HepG2 (cell line): ENCODE data around the gene FUZ. TPM values are rescaled to one million over a fixed set of nuclear protein-coding genes. Genes with fewer than 3 reads are reported as not detected.

Source experiments
- ATAC-seq: fragments of 200-7000 bp; cut with Tn5 transposase; 3 replicates; pipeline ENCODE4 v1.9.1; 2020; ENCODE audit warnings: mild to moderate bottlenecking, moderate library complexity
- BruUV-seq: library from RNA; stranded (reverse); fragments of 400-500 nt; replicated peaks from 2 replicates; lab custom pipeline; 2021; lab: Mats Ljungman, UMichigan
- CTCF ChIA-PET: fragments of 300-600 bp; formaldehyde crosslinking; extraction: SDS; loops from one replicate; lab custom pipeline; 2021; ENCODE audit warnings: low total read pairs, inconsistent platforms, low intra/inter-chr PET ratio; lab: Yijun Ruan, JAX
- POLR2A ChIA-PET: fragments of 350-600 bp; sonication (Branson Sonifier 250); formaldehyde crosslinking; loops from one replicate; lab custom pipeline; 2020; ENCODE audit warnings: antibody characterized with exemption, inconsistent platforms; lab: Yijun Ruan, JAX
- DNase-seq: peaks from one replicate; pipeline ENCODE4 v3.0.0-alpha.2; 2015; ENCODE audit warnings: low spot score
- FAIRE-seq: peaks from 3 replicates; lab custom pipeline; 2011; peaks lifted over from hg19 to GRCh38; lab: Jason Lieb, UNC
- H2AFZ ChIP-seq: one replicate; pipeline ENCODE4 v1.6.1; 2011; ENCODE audit warnings: low read length, inconsistent platforms
- H3K27ac ChIP-seq: fragments of 300-600 bp; 3 replicates; pipeline ENCODE4 v1.8.0; 2011; ENCODE audit warnings: mixed run types, mild to moderate bottlenecking, mixed read lengths, low read length, inconsistent platforms; ENCODE audit not compliant: insufficient read depth; ENCODE audit errors: extremely low read length
- H3K27me3 ChIP-seq, 2 experiments: fragments of 200-600 bp in 1 of 2; 2 replicates in 1 of 2; 3 replicates in 1 of 2; pipeline versions ENCODE4 v1.6.0 to v1.8.0; 2011; ENCODE audit warnings: low read length in 2 of 2, mild to moderate bottlenecking in 2 of 2, moderate library complexity in 2 of 2, inconsistent platforms in 1 of 2; ENCODE audit not compliant: insufficient read depth in 2 of 2, control insufficient read depth in 1 of 2
- H3K36me3 ChIP-seq, 2 experiments: fragments of 200-600 bp in 1 of 2; replicated peaks in 1 of 2; 2 replicates in 1 of 2; 3 replicates in 1 of 2; pipeline versions ENCODE4 v1.5.1 to v1.8.0; 2011; ENCODE audit warnings: low read length in 2 of 2, inconsistent platforms in 1 of 2; ENCODE audit not compliant: insufficient read depth in 2 of 2, control insufficient read depth in 1 of 2
- H3K4me1 ChIP-seq: 2 replicates; pipeline ENCODE4 v1.5.1; 2012; ENCODE audit warnings: low read length, inconsistent platforms; ENCODE audit not compliant: insufficient read depth
- H3K4me2 ChIP-seq: 2 replicates; pipeline ENCODE4 v1.6.0; 2011; ENCODE audit warnings: low read depth, low read length, inconsistent platforms
- H3K4me3 ChIP-seq, 3 experiments: fragments of 200-600 bp in 1 of 3; sonication (generic), shearing (Covaris generic) in 1 of 3; replicated peaks in 1 of 3; 2 replicates each; pipeline ENCODE4 v1.5.1; 2011 to 2016; ENCODE audit warnings: low read length in 3 of 3, inconsistent platforms in 2 of 3, low read depth in 2 of 3, mild to moderate bottlenecking in 2 of 3, control low read depth in 1 of 3, mixed read lengths in 1 of 3; ENCODE audit not compliant: insufficient read depth in 1 of 3
- H3K79me2 ChIP-seq: one replicate; pipeline ENCODE4 v1.6.1; 2011; ENCODE audit warnings: low read length, inconsistent platforms; ENCODE audit not compliant: insufficient read depth
- H3K9ac ChIP-seq: 2 replicates; pipeline ENCODE4 v1.6.0; 2011; ENCODE audit warnings: mild to moderate bottlenecking, low read depth, low read length, inconsistent platforms; ENCODE audit not compliant: insufficient read depth
- H3K9me3 ChIP-seq: 2 replicates; pipeline ENCODE4 v1.5.1; 2012; ENCODE audit warnings: mild to moderate bottlenecking, low read length
- H4K20me1 ChIP-seq: 2 replicates; pipeline ENCODE4 v1.6.0; 2011; ENCODE audit warnings: inconsistent platforms, mild to moderate bottlenecking, low read length, moderate library complexity; ENCODE audit not compliant: insufficient read depth
- BORCS8-MEF2B ChIP-seq: sonication (generic); formaldehyde crosslinking; IDR thresholded peaks from 2 replicates; pipeline ENCODE4 v1.8.0; 2022; ENCODE audit warnings: mild to moderate bottlenecking, missing genetic modification reagents
- ETS1 ChIP-seq: sonication (generic); formaldehyde crosslinking; IDR thresholded peaks from 2 replicates; pipeline ENCODE4 v1.4.0; 2020; ENCODE audit warnings: missing genetic modification reagents
- FIP1L1 ChIP-seq: fragments of 200-400 bp; formaldehyde crosslinking; IDR thresholded peaks from 2 replicates; pipeline ENCODE4 v1.6.1; 2018; ENCODE audit warnings: low read depth, mild to moderate bottlenecking, low read length, moderate library complexity, borderline replicate concordance; ENCODE audit not compliant: insufficient read depth
- GLI4 ChIP-seq: sonication (generic); formaldehyde crosslinking; IDR thresholded peaks from 2 replicates; pipeline ENCODE4 v1.5.1; 2020; ENCODE audit warnings: missing genetic modification reagents, mild to moderate bottlenecking, moderate library complexity, borderline replicate concordance
- NFKBIZ ChIP-seq: IDR thresholded peaks from 2 replicates; pipeline ENCODE4 v1.6.1; 2018; ENCODE audit warnings: missing genetic modification reagents, missing compliant biosample characterization
- NKX3-1 ChIP-seq: sonication (generic); formaldehyde crosslinking; IDR thresholded peaks from 2 replicates; pipeline ENCODE4 v1.5.0; 2020; ENCODE audit warnings: missing genetic modification reagents
- NR1H2 ChIP-seq: sonication (generic); formaldehyde crosslinking; IDR thresholded peaks from 2 replicates; pipeline ENCODE4 v1.8.1; 2022; ENCODE audit warnings: low read depth, missing genetic modification reagents, borderline replicate concordance
- PAX8 ChIP-seq: sonication (generic); formaldehyde crosslinking; IDR thresholded peaks from 2 replicates; pipeline ENCODE4 v1.8.0; 2022; ENCODE audit warnings: mild to moderate bottlenecking, missing genetic modification reagents, borderline replicate concordance
- POLR2AphosphoS5 ChIP-seq: IDR thresholded peaks from 2 replicates; pipeline ENCODE4 v1.6.1; 2012; ENCODE audit warnings: low read depth, low read length
- PRMT3 ChIP-seq: sonication (generic); formaldehyde crosslinking; IDR thresholded peaks from 2 replicates; pipeline ENCODE4 v1.8.1; 2022; ENCODE audit warnings: low read depth, mild to moderate bottlenecking, moderate library complexity, missing genetic modification reagents, borderline replicate concordance
- SOX6 ChIP-seq, 2 experiments: fragments of 450-650 bp in 1 of 2; sonication (generic) in 1 of 2; formaldehyde crosslinking in 1 of 2; IDR thresholded peaks; 2 replicates each; pipeline versions ENCODE4 v1.4.0 to v1.6.1; 2017 to 2020; ENCODE audit warnings: antibody characterized with exemption in 1 of 2, mild to moderate bottlenecking in 1 of 2, missing genetic modification reagents in 1 of 2
- U2AF2 ChIP-seq: fragments of 200-400 bp; formaldehyde crosslinking; IDR thresholded peaks from 2 replicates; pipeline ENCODE4 v1.6.1; 2017; ENCODE audit warnings: low read depth, mild to moderate bottlenecking, low read length
- ZNF263 ChIP-seq: sonication (generic); formaldehyde crosslinking; IDR thresholded peaks from 2 replicates; pipeline ENCODE4 v1.4.0; 2020; ENCODE audit warnings: missing genetic modification reagents
- ZNF292 ChIP-seq: sonication (generic); formaldehyde crosslinking; IDR thresholded peaks from 2 replicates; pipeline ENCODE4 v1.8.1; 2022; ENCODE audit warnings: mild to moderate bottlenecking, low read depth, missing genetic modification reagents, borderline replicate concordance
- ZNF674 ChIP-seq: sonication (generic); formaldehyde crosslinking; IDR thresholded peaks from 2 replicates; pipeline ENCODE4 v1.5.0; 2020; ENCODE audit warnings: low read depth, mild to moderate bottlenecking, missing genetic modification reagents
- WGBS: methylation state at CpG from one replicate; pipeline ENCODE4 v1.1.6; 2017; ENCODE audit warnings: low lambda C conversion rate; 5-methylcytosine and 5-hydroxymethylcytosine counted together
- in situ Hi-C: cut with HindIII; loops from 2 replicates; pipeline ENCODE4 v1.10.0; 2017; ENCODE audit warnings: low pct_unique_long_range_greater_than_20kb; ENCODE audit not compliant: extremely low pct_ligation_motif_present
- intact Hi-C: fragments of 100-400 bp; cut with micrococcal nuclease; formaldehyde crosslinking; loops from one replicate; pipeline ENCODE4 v1.10.0; 2022; ENCODE audit not compliant: unreplicated experiment
- polyA plus RNA-seq, 8 experiments: library from polyadenylated mRNA; depleted of rRNA in 3 of 8; stranded (reverse) in 7 of 8; unstranded in 1 of 8; fragments of >200 nt; fragmentation: Illumina TruSeq in 4 of 8; extraction: Trizol in 4 of 8; gene quantifications; 2 replicates each; pipeline versions ENCODE4 v1.2.1 to v1.2.3, GENCODE V29; 2011 to 2016; ENCODE audit warnings: low read depth in 4 of 8, missing spikeins in 1 of 8, mixed read lengths in 1 of 8; ENCODE audit not compliant: insufficient read depth in 1 of 8
- total RNA-seq, 5 experiments: library from RNA; depleted of rRNA; stranded (reverse); fragments of >200 nt; fragmentation: Illumina TruSeq; extraction: Trizol; gene quantifications; 2 replicates each; pipeline ENCODE4 v1.2.3, GENCODE V29; 2016; ENCODE audit warnings: low read depth in 1 of 5
- TF ChIP-seq, protein P1 (sequence below): sonication (generic); formaldehyde crosslinking; IDR thresholded peaks from 2 replicates; pipeline ENCODE4 v1.4.0; 2020; ENCODE audit warnings: missing genetic modification reagents
- TF ChIP-seq, protein P2 (sequence below): sonication (generic); formaldehyde crosslinking; IDR thresholded peaks from 2 replicates; pipeline ENCODE4 v1.8.1; 2023; ENCODE audit warnings: missing genetic modification reagents, inconsistent platforms, borderline replicate concordance

Gene FUZ
- total and polyA plus RNA-seq, 2 of the 13 experiments (the other 11 are each of a cell fraction or from before 2014, with no cell fraction given), result 0.08 TPM; not detected in 1

DNA sequence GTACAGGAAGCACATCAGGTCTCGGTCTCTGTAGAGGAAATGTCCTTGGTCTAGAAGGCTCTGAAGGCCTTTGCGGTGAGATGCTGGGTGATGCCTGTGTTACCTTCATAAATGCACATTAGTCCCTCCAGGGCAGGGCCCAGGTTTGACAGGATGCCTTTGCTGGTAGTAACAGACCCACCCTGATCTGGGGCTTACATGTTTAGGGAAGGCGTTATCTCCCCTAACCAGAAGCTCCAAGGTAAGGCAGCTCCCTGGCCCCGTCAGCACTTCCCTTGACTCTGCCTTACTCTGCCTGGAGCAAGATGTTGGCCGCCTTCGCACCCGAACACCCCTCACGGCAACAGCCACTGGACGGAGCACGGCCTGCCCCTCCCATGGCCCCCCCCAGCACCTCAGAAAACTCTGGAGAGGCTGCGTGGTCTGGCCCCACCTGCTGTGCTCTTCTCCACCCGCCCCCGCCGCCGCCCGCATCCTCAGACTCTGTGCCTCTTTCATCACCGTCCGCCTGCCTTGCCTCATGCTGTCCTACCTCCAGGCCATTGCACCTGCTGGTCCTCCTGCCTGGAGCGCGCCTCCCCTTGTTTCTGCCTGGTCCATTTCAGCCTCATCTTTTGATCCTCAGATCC lies 37.2 kb downstream of the FUZ start:
- no peaks in the 10 kb centered on the region for H4K20me1 ChIP-seq
- ChIA-PET CTCF (no interaction called here), POLR2A (no interaction called here)
- no peak overlapping the region for H2AFZ ChIP-seq
- H3K9ac ChIP-seq, result no peak overlapping the region
- intact Hi-C loops (no loop called here), in situ Hi-C loops (no loop called here)
- no peaks in the 10 kb centered on the region for H3K36me3 ChIP-seq
- H3K79me2 ChIP-seq, result peaks cover 3% of the 10 kb centered on the region
- H3K4me1 ChIP-seq, result peaks cover 19% of the 10 kb centered on the region
- no peak for FAIRE-seq
- H3K4me2 ChIP-seq, result no peak overlapping the region
- DNase-seq, result no peak
- H3K4me3 ChIP-seq, result no peak overlapping the region
- WGBS, result 98% methylated on average over 19 of the region's 20 CpGs
- no peak overlapping the region for H3K27ac ChIP-seq
- no TSS peak for BruUV-seq
- no peaks in the 10 kb centered on the region for H3K9me3 ChIP-seq
- ATAC-seq, result no peak
- H3K27me3 ChIP-seq, result no peaks in the 10 kb centered on the region
- TF ChIP-seq SOX6 (IDR thresholded peaks at IDR 0.05) (no peak), SOX6 (CRISPR knock-in tag; IDR thresholded peaks at IDR 0.05) (no peak), BORCS8-MEF2B (CRISPR knock-in tag) (no peak), PRMT3 (no peak), GLI4 (no peak), U2AF2 (no peak), NKX3-1 (CRISPR knock-in tag) (no peak), ZNF292 (no peak), POLR2AphosphoS5 (no peak), ZNF674 (CRISPR knock-in tag) (no peak), NR1H2 (CRISPR knock-in tag) (no peak), PAX8 (CRISPR knock-in tag) (no peak), FIP1L1 (no peak), ETS1 (no peak), NFKBIZ (CRISPR knock-in tag) (no peak), ZNF263 (CRISPR knock-in tag) (no peak)
- TF ChIP-seq, protein P1, sequence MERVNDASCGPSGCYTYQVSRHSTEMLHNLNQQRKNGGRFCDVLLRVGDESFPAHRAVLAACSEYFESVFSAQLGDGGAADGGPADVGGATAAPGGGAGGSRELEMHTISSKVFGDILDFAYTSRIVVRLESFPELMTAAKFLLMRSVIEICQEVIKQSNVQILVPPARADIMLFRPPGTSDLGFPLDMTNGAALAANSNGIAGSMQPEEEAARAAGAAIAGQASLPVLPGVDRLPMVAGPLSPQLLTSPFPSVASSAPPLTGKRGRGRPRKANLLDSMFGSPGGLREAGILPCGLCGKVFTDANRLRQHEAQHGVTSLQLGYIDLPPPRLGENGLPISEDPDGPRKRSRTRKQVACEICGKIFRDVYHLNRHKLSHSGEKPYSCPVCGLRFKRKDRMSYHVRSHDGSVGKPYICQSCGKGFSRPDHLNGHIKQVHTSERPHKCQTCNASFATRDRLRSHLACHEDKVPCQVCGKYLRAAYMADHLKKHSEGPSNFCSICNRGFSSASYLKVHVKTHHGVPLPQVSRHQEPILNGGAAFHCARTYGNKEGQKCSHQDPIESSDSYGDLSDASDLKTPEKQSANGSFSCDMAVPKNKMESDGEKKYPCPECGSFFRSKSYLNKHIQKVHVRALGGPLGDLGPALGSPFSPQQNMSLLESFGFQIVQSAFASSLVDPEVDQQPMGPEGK (CRISPR knock-in tag), result no peak
- TF ChIP-seq, protein P2, sequence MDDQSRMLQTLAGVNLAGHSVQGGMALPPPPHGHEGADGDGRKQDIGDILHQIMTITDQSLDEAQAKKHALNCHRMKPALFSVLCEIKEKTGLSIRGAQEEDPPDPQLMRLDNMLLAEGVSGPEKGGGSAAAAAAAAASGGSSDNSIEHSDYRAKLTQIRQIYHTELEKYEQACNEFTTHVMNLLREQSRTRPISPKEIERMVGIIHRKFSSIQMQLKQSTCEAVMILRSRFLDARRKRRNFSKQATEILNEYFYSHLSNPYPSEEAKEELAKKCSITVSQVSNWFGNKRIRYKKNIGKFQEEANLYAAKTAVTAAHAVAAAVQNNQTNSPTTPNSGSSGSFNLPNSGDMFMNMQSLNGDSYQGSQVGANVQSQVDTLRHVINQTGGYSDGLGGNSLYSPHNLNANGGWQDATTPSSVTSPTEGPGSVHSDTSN (CRISPR knock-in tag), result no peak
